ENCODE results near the gene EEF1AKMT4.
A peak's percentile ranks its signal among the peaks of the same experiment; 100 is the strongest.

EEF1AKMT4 gene

GRCh38 chr3:184235381-184236032 lies 14.0 kb upstream of the EEF1AKMT4 start:
- DNase-seq (ENCODE audit: low read depth, low spot score) = no peak

GRCh38 chr3:184236033-184236410 lies 13.4 kb upstream of the EEF1AKMT4 start:
- no peak for DNase-seq (ENCODE audit: low read depth, low spot score)

DNA sequence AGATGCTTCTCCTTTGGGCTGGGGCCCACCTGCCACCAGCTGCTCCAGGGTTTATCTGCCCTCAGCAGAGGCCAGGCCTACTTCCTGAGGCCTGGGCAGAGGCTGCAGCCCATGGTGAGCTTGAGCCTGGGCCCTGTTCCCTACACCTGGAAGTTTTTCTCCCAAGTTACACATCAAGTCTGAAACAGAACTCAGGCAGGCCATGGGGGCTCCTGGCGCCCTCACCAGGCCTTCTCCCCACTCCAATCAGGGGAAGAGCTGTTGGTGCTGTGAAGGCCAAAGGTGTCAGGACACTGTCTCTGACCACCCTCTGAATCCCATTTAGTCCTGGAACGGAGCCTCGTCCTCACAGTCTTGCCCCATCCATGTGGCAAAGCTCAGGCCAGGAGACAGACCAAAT lies 12.8 kb upstream of the EEF1AKMT4 start:
- no peak for DNase-seq (ENCODE audit: low read depth, low spot score)

DNA sequence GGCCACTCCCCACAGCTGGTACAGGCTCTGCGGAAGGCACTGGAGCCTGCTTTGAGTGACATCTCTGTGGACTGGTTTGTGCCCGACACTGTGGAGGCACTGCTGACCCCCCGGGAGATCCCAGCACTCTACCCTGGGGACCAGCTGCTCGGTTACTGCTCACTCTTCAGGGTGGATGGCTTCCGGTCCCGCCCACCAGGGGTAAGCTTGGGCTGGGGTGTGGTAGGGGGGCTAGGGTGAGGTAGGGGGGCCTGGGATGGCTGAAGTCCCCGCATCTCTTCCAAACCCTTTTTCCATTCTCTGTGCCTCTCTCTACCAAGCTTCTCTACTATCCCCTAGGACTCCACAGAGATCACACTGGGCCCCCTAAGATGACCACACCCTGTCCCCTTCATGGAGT lies 12.3 kb upstream of the EEF1AKMT4 start:
- DNase-seq (ENCODE audit: low read depth, low spot score) = no peak

GRCh38 chr3:184237807-184238206 lies 11.7 kb upstream of the EEF1AKMT4 start:
- no peak for DNase-seq (ENCODE audit: low read depth, low spot score)

DNA sequence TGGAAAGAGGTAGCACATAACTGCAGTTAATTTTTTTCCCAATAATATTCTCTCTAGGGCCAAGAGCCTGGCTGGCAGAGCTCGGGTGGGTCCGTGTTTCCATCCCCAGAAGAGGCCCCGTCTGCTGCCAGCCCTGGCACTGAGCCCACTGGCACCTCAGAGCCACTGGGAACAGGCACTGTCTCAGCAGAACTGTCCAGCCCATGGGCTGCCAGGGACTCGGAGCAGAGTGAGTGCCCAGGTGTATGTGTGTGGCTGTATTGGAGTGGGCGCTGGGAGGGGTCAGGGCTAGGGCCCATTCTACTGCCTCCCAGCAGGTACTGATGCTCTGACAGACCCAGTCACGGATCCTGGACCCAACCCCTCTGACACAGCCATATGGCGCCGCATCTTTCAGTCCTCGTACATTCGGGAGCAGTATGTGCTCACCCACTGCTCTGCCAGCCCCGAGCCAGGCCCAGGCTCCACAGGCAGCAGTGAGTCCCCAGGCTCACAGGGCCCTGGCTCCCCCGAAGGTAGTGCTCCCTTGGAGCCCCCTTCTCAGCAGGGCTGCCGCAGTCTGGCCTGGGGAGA lies 11.1 kb upstream of the EEF1AKMT4 start:
- no peak for DNase-seq (ENCODE audit: low read depth, low spot score)

DNA sequence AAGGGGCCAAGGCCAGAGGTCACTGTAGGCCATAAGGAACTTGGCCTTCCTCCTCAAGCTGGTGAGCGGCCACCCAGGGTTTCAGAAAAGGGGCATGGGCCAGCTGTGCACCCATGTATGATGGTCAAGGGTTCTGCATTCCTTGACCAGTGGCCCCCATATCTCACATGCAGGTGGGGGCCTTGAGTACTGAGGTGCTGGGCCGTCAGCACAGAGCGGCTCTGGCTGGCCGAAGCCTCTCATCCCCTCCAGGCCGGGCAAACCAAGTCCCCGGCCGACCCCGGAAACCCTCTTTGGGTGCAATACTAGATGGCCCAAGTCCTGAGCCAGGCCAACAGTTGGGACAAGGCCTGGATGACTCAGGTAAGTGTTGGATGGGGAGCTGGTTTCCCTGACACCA lies 10.3 kb upstream of the EEF1AKMT4 start:
- DNase-seq (ENCODE audit: low read depth, low spot score) = no peak

DNA sequence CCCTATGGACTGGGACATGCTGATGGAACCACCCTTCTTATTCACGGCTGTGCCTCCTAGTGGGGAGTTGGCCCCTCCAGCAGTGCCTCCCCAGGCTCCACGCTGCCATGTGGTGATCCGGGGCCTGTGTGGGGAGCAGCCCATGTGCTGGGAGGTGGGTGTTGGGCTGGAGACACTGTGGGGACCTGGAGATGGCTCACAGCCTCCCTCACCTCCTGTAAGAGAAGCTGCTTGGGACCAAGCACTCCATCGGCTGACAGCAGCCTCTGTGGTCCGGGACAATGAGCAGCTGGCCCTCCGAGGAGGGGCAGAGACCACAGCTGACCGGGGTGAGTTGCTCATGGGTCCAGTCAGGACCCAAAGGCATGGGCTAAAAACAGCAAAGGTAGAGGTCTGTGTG lies 9.8 kb upstream of the EEF1AKMT4 start:
- no peak for DNase-seq (ENCODE audit: low read depth, low spot score)

DNA sequence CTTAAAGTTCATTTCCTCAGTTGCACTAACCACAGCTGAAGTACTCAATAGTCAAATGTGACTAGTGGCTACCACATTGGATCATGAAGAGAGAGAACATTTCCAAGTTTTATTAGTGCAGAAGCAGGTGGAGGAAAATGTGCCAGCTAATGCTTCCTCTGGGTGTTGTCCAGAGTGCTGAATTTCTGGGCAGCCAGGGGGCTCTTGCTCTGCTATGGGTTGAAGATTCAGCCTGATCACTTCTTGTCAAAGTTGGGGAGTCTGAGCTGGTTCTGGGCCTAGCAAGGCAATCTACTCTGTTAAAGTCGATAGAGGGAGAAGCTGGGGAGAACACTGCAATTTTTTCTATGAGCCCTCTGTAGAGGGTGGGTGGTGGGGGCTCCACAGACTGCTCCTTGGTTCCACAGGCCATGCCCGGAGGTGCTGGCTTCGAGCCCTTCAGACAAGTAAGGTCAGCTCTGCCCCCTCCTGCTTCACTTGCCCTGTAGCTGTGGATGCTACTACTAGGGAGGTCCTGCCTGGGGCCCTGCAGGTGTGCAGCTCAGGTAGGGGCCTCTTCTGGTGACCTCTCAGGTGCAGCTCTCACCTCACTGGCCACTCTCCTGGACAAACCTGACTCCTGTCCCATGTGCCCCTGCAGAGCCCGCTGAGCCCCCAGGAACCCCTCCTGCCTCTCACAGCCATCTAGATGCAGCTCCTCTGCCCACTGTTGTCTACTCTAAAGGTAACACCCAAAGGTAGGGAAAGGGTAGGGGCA lies 8.9 kb upstream of the EEF1AKMT4 start:
- peak; percentile 65 for DNase-seq (ENCODE audit: low read depth, low spot score)

DNA sequence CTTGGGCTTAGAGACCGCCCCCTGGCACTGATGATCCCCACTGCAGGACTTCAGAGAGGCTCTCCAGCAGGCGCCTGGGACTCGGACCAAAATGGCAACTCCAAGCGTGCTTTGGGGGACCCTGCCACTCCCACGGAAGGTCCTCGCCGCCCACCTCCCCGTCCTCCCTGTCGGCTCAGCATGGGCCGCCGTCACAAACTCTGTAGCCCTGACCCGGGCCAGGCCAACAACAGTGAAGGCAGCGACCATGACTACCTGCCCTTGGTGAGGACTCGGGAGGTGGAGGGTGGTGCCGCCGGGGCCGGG lies 8.4 kb upstream of the EEF1AKMT4 start:
- no peak for DNase-seq (ENCODE audit: low read depth, low spot score)

DNA sequence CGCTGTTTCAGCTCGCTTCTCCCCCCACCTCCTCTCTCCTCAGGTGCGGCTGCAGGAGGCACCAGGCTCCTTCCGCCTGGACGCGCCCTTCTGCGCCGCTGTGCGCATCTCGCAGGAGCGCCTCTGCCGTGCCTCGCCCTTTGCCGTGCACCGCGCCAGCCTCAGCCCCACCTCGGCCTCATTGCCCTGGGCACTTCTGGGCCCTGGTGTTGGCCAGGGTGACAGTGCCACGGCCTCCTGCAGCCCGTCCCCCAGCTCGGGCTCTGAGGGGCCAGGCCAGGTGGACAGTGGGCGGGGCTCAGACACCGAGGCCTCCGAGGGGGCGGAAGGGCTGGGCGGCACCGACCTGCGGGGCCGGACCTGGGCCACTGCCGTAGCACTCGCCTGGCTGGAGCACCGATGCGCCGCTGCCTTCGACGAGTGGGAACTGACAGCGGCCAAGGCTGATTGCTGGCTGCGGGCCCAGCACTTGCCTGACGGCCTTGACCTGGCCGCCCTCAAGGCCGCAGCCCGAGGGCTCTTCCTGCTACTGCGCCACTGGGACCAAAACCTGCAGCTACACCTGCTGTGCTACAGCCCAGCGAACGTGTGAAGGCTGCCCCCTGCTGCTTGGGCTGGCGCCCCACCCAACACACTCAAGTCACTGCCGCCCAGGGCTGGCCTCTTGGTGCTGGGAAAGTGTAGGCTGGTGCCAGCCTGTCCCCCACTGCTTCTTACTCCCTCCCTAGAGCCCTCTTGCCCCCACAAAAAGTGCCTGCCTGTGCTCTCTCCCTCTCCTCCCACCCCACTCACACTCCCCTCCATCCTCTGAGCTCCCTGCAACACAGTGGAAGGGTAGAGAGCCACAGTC lies 7.8 kb upstream of the EEF1AKMT4 start:
- peak; percentile 61 for DNase-seq (ENCODE audit: low read depth, low spot score)

GRCh38 chr3:184242297-184242685 lies 7.2 kb upstream of the EEF1AKMT4 start:
- DNase-seq (ENCODE audit: low read depth, low spot score) = no peak

GRCh38 chr3:184248454-184249411 lies 739 bp upstream of the EEF1AKMT4 start, which contains the start of gene ALG3:
Gene ALG3, minus strand, starts transcription at chr3:184248962. Its CDS starts 22 bp downstream, at chr3:184248940.
- DNase-seq (ENCODE audit: low read depth, low spot score) = peak; percentile 94

DNA sequence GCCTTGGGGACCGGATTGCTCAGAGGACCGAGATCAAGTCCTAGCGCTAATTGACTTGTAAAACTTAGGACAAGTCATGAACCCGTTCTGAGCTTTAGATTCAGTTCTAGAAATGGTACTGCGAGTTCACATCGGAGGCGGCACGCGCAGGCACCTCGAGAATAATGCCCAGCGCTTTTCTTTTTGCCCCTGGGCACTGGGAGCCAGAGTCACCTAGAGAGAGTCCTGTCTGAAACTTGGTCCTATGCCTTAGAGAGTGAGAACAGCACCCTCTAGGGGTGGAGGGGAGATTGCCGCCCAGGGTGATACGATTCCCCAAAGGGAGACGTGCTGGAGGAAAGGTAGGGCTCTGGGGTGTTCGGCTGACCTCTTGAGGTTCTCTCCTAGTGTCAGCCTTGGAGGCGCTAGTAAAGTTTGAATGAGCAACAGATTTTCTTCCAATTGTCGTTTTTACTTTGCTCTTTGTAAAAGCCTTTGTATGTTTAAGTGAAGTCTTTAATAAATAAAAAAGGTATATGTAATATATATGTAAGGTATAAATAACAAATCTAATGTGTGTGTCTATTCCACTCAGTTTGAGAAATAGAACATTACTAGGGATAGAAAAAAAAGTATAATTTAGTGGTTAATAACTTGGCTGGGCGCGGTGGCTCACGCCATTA lies 826 bp downstream of the EEF1AKMT4 start:
- DNase-seq (ENCODE audit: low read depth, low spot score) = peak; percentile 88

DNA sequence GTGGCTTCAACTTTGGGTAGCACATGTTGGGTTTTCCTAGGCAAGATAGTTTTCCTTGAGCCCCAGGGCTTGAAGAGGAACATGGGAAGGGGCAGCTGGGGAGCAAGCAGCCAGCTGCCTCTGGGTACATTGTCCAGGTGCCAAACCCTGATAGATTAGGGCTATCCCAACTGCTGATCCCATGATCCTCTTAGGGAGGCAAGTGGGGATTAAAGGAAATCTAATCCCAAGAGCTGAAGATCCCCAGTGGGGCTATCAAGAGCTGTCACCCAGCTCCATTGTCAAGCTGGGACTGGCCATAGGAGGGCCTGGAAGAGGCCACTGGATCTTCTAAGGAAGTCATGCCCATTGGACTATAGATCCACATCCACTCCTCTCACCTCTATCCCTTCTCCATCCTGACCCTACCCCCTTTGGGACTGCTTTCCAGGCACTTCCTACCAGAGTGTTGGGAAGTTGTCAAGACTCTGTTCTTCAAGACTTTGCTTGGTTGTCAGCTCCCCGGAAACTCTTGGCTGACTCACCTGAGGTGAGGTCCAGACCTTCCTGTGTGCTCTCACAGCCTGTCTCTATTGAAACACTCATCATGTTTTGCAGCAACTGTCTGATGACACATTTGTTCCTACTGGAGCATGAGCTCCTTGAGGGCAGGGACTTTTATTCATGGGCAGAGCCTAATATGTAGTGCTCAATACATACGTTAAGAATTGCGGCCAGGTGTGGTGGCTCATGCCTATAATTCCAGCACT lies 6.0 kb downstream of the EEF1AKMT4 start:
- no peak for DNase-seq (ENCODE audit: low read depth, low spot score)

DNA sequence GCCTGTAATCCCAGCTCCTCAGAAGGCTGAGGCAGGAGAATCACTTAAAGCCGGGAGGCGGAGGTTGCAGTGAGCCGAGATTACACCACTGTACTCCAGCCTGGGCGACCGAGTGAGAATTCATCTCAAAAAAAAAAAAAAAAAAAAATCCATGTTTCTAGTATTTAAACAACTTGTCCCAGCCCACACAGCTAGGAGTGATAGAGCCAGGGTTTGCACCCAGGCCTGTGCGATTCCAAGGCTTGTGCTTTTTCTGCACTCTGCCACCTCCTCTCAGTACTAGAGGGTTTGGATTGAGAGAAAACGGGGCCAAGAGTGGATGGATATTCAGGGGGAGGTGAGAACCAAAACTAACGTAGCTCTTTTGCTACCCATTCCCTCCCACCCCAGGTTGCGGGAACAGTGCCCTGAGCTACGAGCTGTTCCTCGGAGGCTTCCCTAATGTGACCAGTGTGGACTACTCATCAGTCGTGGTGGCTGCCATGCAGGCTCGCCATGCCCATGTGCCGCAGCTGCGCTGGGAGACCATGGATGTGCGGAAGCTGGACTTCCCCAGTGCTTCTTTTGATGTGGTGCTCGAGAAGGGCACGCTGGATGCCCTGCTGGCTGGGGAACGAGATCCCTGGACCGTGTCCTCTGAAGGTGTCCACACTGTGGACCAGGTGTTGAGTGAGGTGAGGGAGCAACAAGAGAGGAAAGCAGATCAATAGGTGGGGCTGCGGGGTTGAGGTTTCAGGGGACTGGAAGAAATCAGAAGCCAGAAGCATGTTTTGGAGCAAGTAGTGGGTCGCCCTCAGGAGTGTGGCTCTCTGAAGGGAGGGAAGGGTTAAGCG lies 7.8 kb downstream of the EEF1AKMT4 start:
- DNase-seq (ENCODE audit: low read depth, low spot score) = no peak

GRCh38 chr3:184258926-184259325 lies 9.5 kb downstream of the EEF1AKMT4 start:
- DNase-seq (ENCODE audit: low read depth, low spot score) = no peak

GRCh38 chr3:184259396-184259877 lies 10.0 kb downstream of the EEF1AKMT4 start:
- no peak for DNase-seq (ENCODE audit: low read depth, low spot score)
